Epithelial cell of proximal tubule (primary cell): ENCODE data around the gene PARM1. TPM values are rescaled to one million over a fixed set of nuclear protein-coding genes. Genes with fewer than 3 reads are reported as not detected.
A peak's percentile ranks its signal among the peaks of the same experiment; 100 is the strongest.

ENCODE experiments used
- DNase-seq: peaks from one replicate; pipeline ENCODE4 v3.0.0-alpha.2; 2011; ENCODE audit warnings: low read depth
- H3K4me3 ChIP-seq: 2 replicates; pipeline ENCODE4 v1.5.1; 2011; ENCODE audit warnings: low read depth, mild to moderate bottlenecking, low read length
- total RNA-seq: library from RNA; depleted of rRNA; stranded (reverse); fragments of >200 nt; gene quantifications from 2 replicates; pipeline ENCODE4 v1.2.3, GENCODE V29; 2015
- TF ChIP-seq, protein P1 (sequence below): conservative IDR thresholded peaks from 2 replicates; pipeline ENCODE4 v1.5.1; 2012; ENCODE audit warnings: low read depth, mild to moderate bottlenecking, low read length

Gene PARM1, protein sequence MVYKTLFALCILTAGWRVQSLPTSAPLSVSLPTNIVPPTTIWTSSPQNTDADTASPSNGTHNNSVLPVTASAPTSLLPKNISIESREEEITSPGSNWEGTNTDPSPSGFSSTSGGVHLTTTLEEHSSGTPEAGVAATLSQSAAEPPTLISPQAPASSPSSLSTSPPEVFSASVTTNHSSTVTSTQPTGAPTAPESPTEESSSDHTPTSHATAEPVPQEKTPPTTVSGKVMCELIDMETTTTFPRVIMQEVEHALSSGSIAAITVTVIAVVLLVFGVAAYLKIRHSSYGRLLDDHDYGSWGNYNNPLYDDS
- total RNA-seq: 0.87 and 1.3 TPM in 2 replicates

DNA sequence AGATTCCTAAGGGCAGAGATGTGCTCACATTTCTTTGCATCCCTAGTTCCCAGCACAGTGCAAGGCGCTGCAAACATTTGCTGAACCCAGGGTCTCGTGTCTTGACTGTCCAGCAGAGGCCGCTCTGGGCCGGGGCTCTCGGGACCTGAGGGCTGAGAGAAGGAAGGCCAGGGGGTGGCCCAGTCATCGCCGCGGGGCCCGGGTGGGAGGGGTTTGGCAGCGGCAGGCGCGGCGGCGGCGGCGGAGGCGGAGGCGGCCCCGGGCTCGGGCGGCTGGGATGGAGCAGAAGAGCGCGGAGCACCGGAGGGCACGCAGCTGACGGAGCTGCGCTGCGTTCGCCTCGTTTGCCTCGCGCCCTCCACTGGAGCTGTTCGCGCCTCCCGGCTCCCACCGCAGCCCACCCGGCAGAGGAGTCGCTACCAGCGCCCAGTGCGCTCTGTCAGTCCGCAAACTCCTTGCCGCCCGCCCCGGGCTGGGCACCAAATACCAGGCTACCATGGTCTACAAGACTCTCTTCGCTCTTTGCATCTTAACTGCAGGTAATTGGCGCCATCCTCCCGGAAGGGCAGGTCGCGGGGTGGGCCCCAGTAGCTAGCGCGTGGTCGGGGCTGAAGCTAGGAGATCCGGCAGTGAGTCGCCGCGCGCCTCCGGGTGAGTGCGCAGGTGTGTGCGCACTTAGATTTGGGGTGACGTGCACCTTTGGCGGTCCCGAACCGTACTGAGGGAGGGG is at the start of gene PARM1:
Gene PARM1 (plus strand): TSS at position 285 of the 730 bp plus-strand sequence. CDS start 212 bp downstream, at position 497.
- peak within 1 kb of the TSS; percentile 52 for H3K4me3 ChIP-seq
- DNase-seq: no peak
- TF ChIP-seq, protein P1, sequence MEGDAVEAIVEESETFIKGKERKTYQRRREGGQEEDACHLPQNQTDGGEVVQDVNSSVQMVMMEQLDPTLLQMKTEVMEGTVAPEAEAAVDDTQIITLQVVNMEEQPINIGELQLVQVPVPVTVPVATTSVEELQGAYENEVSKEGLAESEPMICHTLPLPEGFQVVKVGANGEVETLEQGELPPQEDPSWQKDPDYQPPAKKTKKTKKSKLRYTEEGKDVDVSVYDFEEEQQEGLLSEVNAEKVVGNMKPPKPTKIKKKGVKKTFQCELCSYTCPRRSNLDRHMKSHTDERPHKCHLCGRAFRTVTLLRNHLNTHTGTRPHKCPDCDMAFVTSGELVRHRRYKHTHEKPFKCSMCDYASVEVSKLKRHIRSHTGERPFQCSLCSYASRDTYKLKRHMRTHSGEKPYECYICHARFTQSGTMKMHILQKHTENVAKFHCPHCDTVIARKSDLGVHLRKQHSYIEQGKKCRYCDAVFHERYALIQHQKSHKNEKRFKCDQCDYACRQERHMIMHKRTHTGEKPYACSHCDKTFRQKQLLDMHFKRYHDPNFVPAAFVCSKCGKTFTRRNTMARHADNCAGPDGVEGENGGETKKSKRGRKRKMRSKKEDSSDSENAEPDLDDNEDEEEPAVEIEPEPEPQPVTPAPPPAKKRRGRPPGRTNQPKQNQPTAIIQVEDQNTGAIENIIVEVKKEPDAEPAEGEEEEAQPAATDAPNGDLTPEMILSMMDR: peak; percentile 79

DNA sequence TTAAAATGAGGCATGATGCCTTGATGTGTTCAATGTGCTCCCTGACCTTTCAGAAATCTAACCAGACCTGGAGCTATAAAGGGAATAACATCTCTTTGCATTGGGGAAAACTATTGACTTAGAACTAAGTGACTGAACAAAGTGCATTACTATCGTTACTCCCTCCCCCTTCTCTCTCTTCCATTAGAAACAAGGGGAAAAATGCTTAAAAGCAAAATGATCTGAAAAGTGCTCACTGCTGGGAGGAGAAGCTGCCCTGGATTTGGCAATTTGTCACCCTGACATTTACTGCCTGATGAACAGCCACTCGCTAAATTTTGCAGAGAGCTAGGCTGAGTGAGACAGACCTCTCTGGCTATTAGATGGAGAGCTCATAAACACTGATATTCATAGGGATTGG is 48.6 kb upstream of the PARM1 start:
- no peak for DNase-seq
- TF ChIP-seq, protein P1: no peak
- no peak overlapping the region for H3K4me3 ChIP-seq

DNA sequence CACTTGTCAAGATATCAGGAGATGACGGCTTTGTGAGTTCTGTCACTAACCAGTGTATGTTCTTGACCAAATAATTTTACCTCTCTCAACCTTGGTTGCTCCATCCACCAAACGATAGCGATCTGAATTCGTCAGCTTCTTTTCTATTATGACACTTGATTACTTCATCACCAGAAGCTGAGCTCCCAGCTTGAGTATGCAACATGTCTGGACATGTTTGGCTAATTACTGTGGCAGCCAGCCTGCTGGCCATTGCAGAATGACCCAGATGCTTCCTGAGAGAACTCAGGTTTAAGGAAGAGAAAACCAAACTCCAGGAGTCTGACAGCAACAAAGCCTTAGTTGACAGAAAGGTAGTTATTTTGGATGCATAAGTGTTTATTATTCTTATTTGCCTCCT is 46.4 kb upstream of the PARM1 start:
- DNase-seq: no peak
- TF ChIP-seq, protein P1: no peak
- no peak overlapping the region for H3K4me3 ChIP-seq

DNA sequence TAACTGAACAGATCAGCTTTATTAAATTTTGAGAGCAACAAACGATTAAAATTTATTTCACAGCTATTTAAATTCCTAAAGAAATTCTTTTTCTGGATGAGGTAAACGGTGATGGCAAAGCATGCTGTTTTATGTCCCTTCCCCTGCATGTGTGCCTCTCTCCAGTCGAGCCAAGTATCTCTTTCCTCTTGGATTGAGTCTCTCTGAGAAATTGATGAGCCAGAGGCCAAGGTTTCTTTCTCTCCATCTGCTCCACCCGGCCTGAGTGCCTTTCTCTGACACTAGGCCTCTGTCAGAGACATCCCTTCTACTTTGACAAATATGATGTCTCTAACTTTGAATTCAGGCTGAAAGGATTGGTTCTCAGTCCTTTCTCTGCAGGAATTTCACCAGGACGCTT is 42.6 kb upstream of the PARM1 start:
- TF ChIP-seq, protein P1: no peak

DNA sequence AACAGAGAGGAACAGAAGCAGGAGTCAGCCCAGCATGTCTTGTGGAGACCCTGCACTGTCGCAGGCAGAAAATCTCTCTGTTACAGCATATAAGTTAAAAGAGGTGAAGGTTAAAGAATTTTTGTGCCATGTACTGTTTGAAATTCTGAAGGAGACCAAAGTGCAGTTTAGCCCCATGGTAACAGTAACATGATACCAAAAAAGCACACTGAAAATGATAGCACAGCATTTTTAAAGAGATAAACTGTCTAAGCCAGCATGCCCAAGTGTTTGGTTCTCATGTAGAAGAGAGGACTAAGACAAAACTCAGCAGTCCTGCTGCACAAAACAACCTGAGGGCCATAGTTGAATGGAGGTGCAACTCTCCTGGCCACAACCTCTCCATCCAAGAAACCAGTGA is 41.9 kb upstream of the PARM1 start:
- DNase-seq: no peak
- H3K4me3 ChIP-seq: no peak overlapping the region
- TF ChIP-seq, protein P1: no peak

More for the DNA sequence above, 42.6 kb upstream of the PARM1 start:
- DNase-seq: no peak
- H3K4me3 ChIP-seq: no peak overlapping the region

DNA sequence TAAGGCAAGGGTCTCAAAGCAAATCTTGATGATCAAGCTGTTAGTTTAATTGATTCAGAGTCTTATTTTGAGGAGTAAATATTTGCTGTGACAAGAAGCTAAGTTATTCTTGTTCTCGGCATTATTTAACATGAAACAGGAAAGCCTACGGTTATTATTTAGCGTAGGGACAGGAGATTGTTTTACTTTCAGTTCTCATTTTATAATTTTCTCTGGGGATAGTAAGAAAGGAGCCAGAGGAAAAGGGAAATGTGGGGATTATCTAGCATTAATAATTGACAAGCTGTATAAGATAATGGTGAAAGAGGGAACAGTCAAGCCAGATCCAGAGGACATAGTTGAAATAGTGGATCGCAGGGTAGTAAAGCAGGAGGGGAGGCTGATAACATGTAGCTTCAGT is 39.7 kb upstream of the PARM1 start:
- no peak overlapping the region for H3K4me3 ChIP-seq
- no peak for DNase-seq
- TF ChIP-seq, protein P1: no peak
